A549 (cell line): ENCODE measurements around the gene CBFB.

ENCODE experiments used
- CTCF ChIP-seq: fragments of >200 bp; sonication (Bioruptor Twin); formaldehyde crosslinking; IDR thresholded peaks from 3 replicates; pipeline ENCODE4 v1.5.1; 2016
- MAZ ChIP-seq: fragments of 150-350 bp; IDR thresholded peaks from 2 replicates; pipeline ENCODE4 v1.6.1; 2014; ENCODE audit warnings: antibody characterized with exemption, low read depth, low read length, borderline replicate concordance

GRCh38 chr16:67028167-67028695 is 718 bp upstream of the CBFB start:
- TF ChIP-seq MAZ (no peak), CTCF (no peak)
